ENCODE data around the gene LAPTM4A.
"Not testable (repeated sequence)": the region's sequence is repeated elsewhere in the genome, so short reads cannot be mapped to it uniquely, and the experiment has no call there.

LAPTM4A gene

GRCh38 chr2:20077411-20077940 lies 26.0 kb upstream of the LAPTM4A start:
- H3K27me3 ChIP-seq (ENCODE audit: control insufficient read depth in 2 of 2, insufficient read depth in 2 of 2, low read length in 2 of 2): no peaks in the 10 kb centered on the region
- no peak overlapping the region for H3K27ac ChIP-seq (ENCODE audit: low read depth in 2 of 2, low read length in 2 of 2)
- H3K9ac ChIP-seq (ENCODE audit: low read depth in 1 of 2, low read length in 2 of 2): no peak overlapping the region
- H3K4me1 ChIP-seq (ENCODE audit: control insufficient read depth in 2 of 2, insufficient read depth in 2 of 2, low read length in 2 of 2): no peaks in the 10 kb centered on the region
- H3K4me3 ChIP-seq (ENCODE audit: low read length in 2 of 2): no peak overlapping the region
- H3K9me3 ChIP-seq (ENCODE audit: control insufficient read depth in 2 of 2, low read length in 2 of 2): no peaks in the 10 kb centered on the region
- H3K36me3 ChIP-seq (ENCODE audit: control insufficient read depth in 2 of 2, insufficient read depth in 2 of 2, low read length in 2 of 2): no peaks in the 10 kb centered on the region

GRCh38 chr2:20076757-20077156 lies 25.3 kb upstream of the LAPTM4A start:
- Histone ChIP-seq H3K36me3 (ENCODE audit: control insufficient read depth in 2 of 2, insufficient read depth in 2 of 2, low read length in 2 of 2) (no peaks in the 10 kb centered on the region), H3K9ac (ENCODE audit: low read depth in 1 of 2, low read length in 2 of 2) (no peak overlapping the region), H3K27me3 (ENCODE audit: control insufficient read depth in 2 of 2, insufficient read depth in 2 of 2, low read length in 2 of 2) (no peaks in the 10 kb centered on the region), H3K4me3 (ENCODE audit: low read length in 2 of 2) (no peak overlapping the region), H3K27ac (ENCODE audit: low read depth in 2 of 2, low read length in 2 of 2) (no peak overlapping the region), H3K9me3 (ENCODE audit: control insufficient read depth in 2 of 2, low read length in 2 of 2) (no peaks in the 10 kb centered on the region), H3K4me1 (ENCODE audit: control insufficient read depth in 2 of 2, insufficient read depth in 2 of 2, low read length in 2 of 2) (no peaks in the 10 kb centered on the region)

- Histone ChIP-seq H3K27me3 (ENCODE audit: control insufficient read depth in 2 of 2, insufficient read depth in 2 of 2, low read length in 2 of 2) (no peaks in the 10 kb centered on the region), H3K9ac (ENCODE audit: low read depth in 1 of 2, low read length in 2 of 2) (no peak overlapping the region), H3K4me3 (ENCODE audit: low read length in 2 of 2) (no peak overlapping the region), H3K36me3 (ENCODE audit: control insufficient read depth in 2 of 2, insufficient read depth in 2 of 2, low read length in 2 of 2) (no peaks in the 10 kb centered on the region), H3K27ac (ENCODE audit: low read depth in 2 of 2, low read length in 2 of 2) (no peak overlapping the region), H3K4me1 (ENCODE audit: control insufficient read depth in 2 of 2, insufficient read depth in 2 of 2, low read length in 2 of 2) (no peaks in the 10 kb centered on the region), H3K9me3 (ENCODE audit: control insufficient read depth in 2 of 2, low read length in 2 of 2) (no peaks in the 10 kb centered on the region)
These were observed 23.5 kb upstream of the LAPTM4A start for GRCh38 chr2:20074901-20075300.

GRCh38 chr2:20074046-20074648 lies 22.7 kb upstream of the LAPTM4A start:
- not testable (repeated sequence) for H3K27ac ChIP-seq (ENCODE audit: low read depth in 2 of 2, low read length in 2 of 2); H3K4me3 ChIP-seq (ENCODE audit: low read length in 2 of 2); H3K9me3 ChIP-seq (ENCODE audit: control insufficient read depth in 2 of 2, low read length in 2 of 2); H3K9ac ChIP-seq (ENCODE audit: low read depth in 1 of 2, low read length in 2 of 2); H3K27me3 ChIP-seq (ENCODE audit: control insufficient read depth in 2 of 2, insufficient read depth in 2 of 2, low read length in 2 of 2); H3K36me3 ChIP-seq (ENCODE audit: control insufficient read depth in 2 of 2, insufficient read depth in 2 of 2, low read length in 2 of 2); H3K4me1 ChIP-seq (ENCODE audit: control insufficient read depth in 2 of 2, insufficient read depth in 2 of 2, low read length in 2 of 2)

GRCh38 chr2:20073460-20073859 lies 22.0 kb upstream of the LAPTM4A start:
- Histone ChIP-seq H3K27me3 (ENCODE audit: control insufficient read depth in 2 of 2, insufficient read depth in 2 of 2, low read length in 2 of 2) (no peaks in the 10 kb centered on the region), H3K27ac (ENCODE audit: low read depth in 2 of 2, low read length in 2 of 2) (no peak overlapping the region), H3K9ac (ENCODE audit: low read depth in 1 of 2, low read length in 2 of 2) (no peak overlapping the region), H3K36me3 (ENCODE audit: control insufficient read depth in 2 of 2, insufficient read depth in 2 of 2, low read length in 2 of 2) (no peaks in the 10 kb centered on the region), H3K4me3 (ENCODE audit: low read length in 2 of 2) (no peak overlapping the region), H3K4me1 (ENCODE audit: control insufficient read depth in 2 of 2, insufficient read depth in 2 of 2, low read length in 2 of 2) (no peaks in the 10 kb centered on the region), H3K9me3 (ENCODE audit: control insufficient read depth in 2 of 2, low read length in 2 of 2) (no peaks in the 10 kb centered on the region)

GRCh38 chr2:20072436-20073158 lies 21.2 kb upstream of the LAPTM4A start:
- no peak overlapping the region for H3K9ac ChIP-seq (ENCODE audit: low read depth in 1 of 2, low read length in 2 of 2)
- peak overlapping the region; percentile 49 to 56 for H3K27ac ChIP-seq (ENCODE audit: low read depth in 2 of 2, low read length in 2 of 2)
- no peaks in the 10 kb centered on the region for H3K4me1 ChIP-seq (ENCODE audit: control insufficient read depth in 2 of 2, insufficient read depth in 2 of 2, low read length in 2 of 2)
- no peak overlapping the region for H3K4me3 ChIP-seq (ENCODE audit: low read length in 2 of 2)
- H3K36me3 ChIP-seq (ENCODE audit: control insufficient read depth in 2 of 2, insufficient read depth in 2 of 2, low read length in 2 of 2): no peaks in the 10 kb centered on the region
- H3K27me3 ChIP-seq (ENCODE audit: control insufficient read depth in 2 of 2, insufficient read depth in 2 of 2, low read length in 2 of 2): no peaks in the 10 kb centered on the region
- H3K9me3 ChIP-seq (ENCODE audit: control insufficient read depth in 2 of 2, low read length in 2 of 2): no peaks in the 10 kb centered on the region

GRCh38 chr2:20071397-20072383 lies 20.3 kb upstream of the LAPTM4A start:
- Histone ChIP-seq H3K27me3 (ENCODE audit: control insufficient read depth in 2 of 2, insufficient read depth in 2 of 2, low read length in 2 of 2) (no peaks in the 10 kb centered on the region), H3K4me1 (ENCODE audit: control insufficient read depth in 2 of 2, insufficient read depth in 2 of 2, low read length in 2 of 2) (no peaks in the 10 kb centered on the region), H3K9me3 (ENCODE audit: control insufficient read depth in 2 of 2, low read length in 2 of 2) (no peaks in the 10 kb centered on the region), H3K36me3 (ENCODE audit: control insufficient read depth in 2 of 2, insufficient read depth in 2 of 2, low read length in 2 of 2) (no peaks in the 10 kb centered on the region), H3K27ac (ENCODE audit: low read depth in 2 of 2, low read length in 2 of 2) (peak overlapping the region; percentile 49 to 56), H3K9ac (ENCODE audit: low read depth in 1 of 2, low read length in 2 of 2) (peak overlapping the region in 1 of 2 donors; percentile 19), H3K4me3 (ENCODE audit: low read length in 2 of 2) (no peak overlapping the region)

GRCh38 chr2:20069756-20070155 lies 18.3 kb upstream of the LAPTM4A start:
- H3K27ac ChIP-seq (ENCODE audit: low read depth in 2 of 2, low read length in 2 of 2): no peak overlapping the region
- no peak overlapping the region for H3K4me3 ChIP-seq (ENCODE audit: low read length in 2 of 2)
- peaks cover 9% of the 10 kb centered on the region in 2 donors for H3K4me1 ChIP-seq (ENCODE audit: control insufficient read depth in 2 of 2, insufficient read depth in 2 of 2, low read length in 2 of 2)
- H3K36me3 ChIP-seq (ENCODE audit: control insufficient read depth in 2 of 2, insufficient read depth in 2 of 2, low read length in 2 of 2): no peaks in the 10 kb centered on the region
- no peaks in the 10 kb centered on the region for H3K27me3 ChIP-seq (ENCODE audit: control insufficient read depth in 2 of 2, insufficient read depth in 2 of 2, low read length in 2 of 2)
- H3K9ac ChIP-seq (ENCODE audit: low read depth in 1 of 2, low read length in 2 of 2): no peak overlapping the region
- H3K9me3 ChIP-seq (ENCODE audit: control insufficient read depth in 2 of 2, low read length in 2 of 2): no peaks in the 10 kb centered on the region

- no peaks in the 10 kb centered on the region for H3K27me3 ChIP-seq (ENCODE audit: control insufficient read depth in 2 of 2, insufficient read depth in 2 of 2, low read length in 2 of 2)
- H3K9ac ChIP-seq (ENCODE audit: low read depth in 1 of 2, low read length in 2 of 2): no peak overlapping the region
- H3K4me1 ChIP-seq (ENCODE audit: control insufficient read depth in 2 of 2, insufficient read depth in 2 of 2, low read length in 2 of 2): peaks cover 9% of the 10 kb centered on the region in 2 donors
- no peak overlapping the region for H3K4me3 ChIP-seq (ENCODE audit: low read length in 2 of 2)
- no peak overlapping the region for H3K27ac ChIP-seq (ENCODE audit: low read depth in 2 of 2, low read length in 2 of 2)
- H3K9me3 ChIP-seq (ENCODE audit: control insufficient read depth in 2 of 2, low read length in 2 of 2): no peaks in the 10 kb centered on the region
- no peaks in the 10 kb centered on the region for H3K36me3 ChIP-seq (ENCODE audit: control insufficient read depth in 2 of 2, insufficient read depth in 2 of 2, low read length in 2 of 2)
These were observed 16.7 kb upstream of the LAPTM4A start for GRCh38 chr2:20067992-20068584.
